ENCODE data around the gene TMEM91. TPM values are rescaled to one million over a fixed set of nuclear protein-coding genes. Genes with fewer than 3 reads are reported as not detected.

Gene TMEM91
- total and polyA plus RNA-seq, 2 of the 13 experiments (the other 11 are each of a cell fraction or from before 2014, with no cell fraction given), result 6.3 to 10.3 TPM

DNA sequence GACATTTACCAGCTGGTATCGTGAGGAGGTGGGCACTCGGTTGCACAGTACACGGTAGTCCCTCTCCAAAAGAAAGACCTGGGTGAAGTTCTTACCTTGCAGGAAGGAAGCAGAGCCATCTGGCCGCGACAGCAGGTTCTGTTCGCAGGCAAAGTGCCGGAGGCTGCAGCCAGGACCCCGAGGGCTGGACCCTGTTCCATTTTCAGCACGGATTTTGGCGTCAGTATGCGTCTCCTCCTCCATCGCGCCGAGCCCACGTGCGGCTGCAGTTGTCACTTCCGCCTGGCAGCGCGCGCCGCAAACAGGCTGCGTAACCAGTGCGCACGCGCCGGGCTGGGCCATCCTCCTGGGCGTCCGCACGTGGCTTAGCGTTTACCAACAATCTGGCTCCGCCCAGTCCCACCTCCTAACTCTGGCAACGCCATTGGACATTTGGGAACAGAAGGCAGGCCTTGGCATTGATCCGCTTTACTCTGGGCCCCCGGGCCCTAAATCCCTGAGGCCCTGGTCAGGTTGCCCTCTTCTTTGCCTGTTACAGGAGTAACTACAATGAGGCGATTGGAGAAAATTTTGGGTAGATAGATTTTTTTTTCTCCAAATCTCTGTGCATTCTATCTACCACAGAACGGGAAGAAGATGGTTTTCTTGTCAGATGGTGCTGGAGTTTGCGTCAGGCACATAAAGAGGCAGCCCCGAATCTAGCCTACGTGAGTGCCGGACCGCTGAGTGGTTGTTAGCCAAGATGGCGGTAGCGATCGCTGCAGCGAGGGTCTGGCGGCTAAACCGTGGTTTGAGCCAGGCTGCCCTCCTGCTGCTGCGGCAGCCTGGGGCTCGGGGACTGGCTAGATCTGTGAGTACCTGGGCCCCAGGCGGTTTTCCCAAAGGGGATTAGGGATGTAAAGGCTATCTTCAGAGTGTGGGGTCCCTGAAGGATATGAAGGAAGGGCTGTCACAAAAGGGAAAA, 21.0 kb downstream of the TMEM91 start, which contains the start of the genes BCKDHA and EXOSC5 (continued):
- TF ChIP-seq ZNF749 (CRISPR knock-in tag; IDR thresholded peaks at IDR 0.05; ENCODE audit: borderline replicate concordance) (no peak), MTF1 (CRISPR knock-in tag; IDR thresholded peaks at IDR 0.05) (no peak), EP300 (IDR thresholded peaks at IDR 0.05; ENCODE audit: low read depth in 2 of 2, low read length in 2 of 2) (no peak), EP300 (CRISPR knock-in tag; IDR thresholded peaks at IDR 0.05; ENCODE audit: borderline replicate concordance) (no peak), BRD4 (CRISPR knock-in tag; IDR thresholded peaks at IDR 0.05) (0 out of 2 replicates have a peak, but pooled peaks have one; percentile 56), ZNF224 (CRISPR knock-in tag; IDR thresholded peaks at IDR 0.05) (peak; percentile 94), ZNF577 (CRISPR knock-in tag; IDR thresholded peaks at IDR 0.05; ENCODE audit: borderline replicate concordance, low read depth) (no peak), CEBPB (IDR thresholded peaks at IDR 0.05; ENCODE audit: borderline replicate concordance, low read depth, low read length) (no peak), YEATS2 (CRISPR knock-in tag; IDR thresholded peaks at IDR 0.05; ENCODE audit: borderline replicate concordance) (peak; percentile 93), ZNF660 (CRISPR knock-in tag; IDR thresholded peaks at IDR 0.05; ENCODE audit: borderline replicate concordance, low read depth) (no peak), PPARG (CRISPR knock-in tag; conservative IDR thresholded peaks at IDR 0.05) (no peak)
- TF ChIP-seq, protein P1, sequence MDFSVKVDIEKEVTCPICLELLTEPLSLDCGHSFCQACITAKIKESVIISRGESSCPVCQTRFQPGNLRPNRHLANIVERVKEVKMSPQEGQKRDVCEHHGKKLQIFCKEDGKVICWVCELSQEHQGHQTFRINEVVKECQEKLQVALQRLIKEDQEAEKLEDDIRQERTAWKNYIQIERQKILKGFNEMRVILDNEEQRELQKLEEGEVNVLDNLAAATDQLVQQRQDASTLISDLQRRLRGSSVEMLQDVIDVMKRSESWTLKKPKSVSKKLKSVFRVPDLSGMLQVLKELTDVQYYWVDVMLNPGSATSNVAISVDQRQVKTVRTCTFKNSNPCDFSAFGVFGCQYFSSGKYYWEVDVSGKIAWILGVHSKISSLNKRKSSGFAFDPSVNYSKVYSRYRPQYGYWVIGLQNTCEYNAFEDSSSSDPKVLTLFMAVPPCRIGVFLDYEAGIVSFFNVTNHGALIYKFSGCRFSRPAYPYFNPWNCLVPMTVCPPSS (IDR thresholded peaks at IDR 0.05), result no peak
- TF ChIP-seq, protein P2, sequence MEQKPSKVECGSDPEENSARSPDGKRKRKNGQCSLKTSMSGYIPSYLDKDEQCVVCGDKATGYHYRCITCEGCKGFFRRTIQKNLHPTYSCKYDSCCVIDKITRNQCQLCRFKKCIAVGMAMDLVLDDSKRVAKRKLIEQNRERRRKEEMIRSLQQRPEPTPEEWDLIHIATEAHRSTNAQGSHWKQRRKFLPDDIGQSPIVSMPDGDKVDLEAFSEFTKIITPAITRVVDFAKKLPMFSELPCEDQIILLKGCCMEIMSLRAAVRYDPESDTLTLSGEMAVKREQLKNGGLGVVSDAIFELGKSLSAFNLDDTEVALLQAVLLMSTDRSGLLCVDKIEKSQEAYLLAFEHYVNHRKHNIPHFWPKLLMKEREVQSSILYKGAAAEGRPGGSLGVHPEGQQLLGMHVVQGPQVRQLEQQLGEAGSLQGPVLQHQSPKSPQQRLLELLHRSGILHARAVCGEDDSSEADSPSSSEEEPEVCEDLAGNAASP (CRISPR knock-in tag; IDR thresholded peaks at IDR 0.05; ENCODE audit: borderline replicate concordance), result no peak
- TF ChIP-seq, protein P3, sequence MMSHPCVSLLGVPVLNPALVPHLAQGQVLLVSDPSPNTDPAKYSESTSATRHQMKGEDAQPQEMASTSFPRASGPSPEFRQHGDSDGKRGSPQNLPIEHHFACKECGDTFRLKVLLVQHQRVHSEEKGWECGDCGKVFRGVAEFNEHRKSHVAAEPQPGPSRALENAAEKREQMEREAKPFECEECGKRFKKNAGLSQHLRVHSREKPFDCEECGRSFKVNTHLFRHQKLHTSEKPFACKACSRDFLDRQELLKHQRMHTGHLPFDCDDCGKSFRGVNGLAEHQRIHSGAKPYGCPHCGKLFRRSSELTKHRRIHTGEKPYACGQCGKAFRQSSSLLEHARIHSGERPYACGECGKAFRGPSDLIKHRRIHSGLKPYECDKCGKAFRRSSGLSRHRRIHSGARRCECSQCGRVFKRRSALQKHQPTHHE (CRISPR knock-in tag; IDR thresholded peaks at IDR 0.05; ENCODE audit: borderline replicate concordance), result 0 out of 2 replicates have a peak, but pooled peaks have one; percentile 55
- TF ChIP-seq, protein P4, sequence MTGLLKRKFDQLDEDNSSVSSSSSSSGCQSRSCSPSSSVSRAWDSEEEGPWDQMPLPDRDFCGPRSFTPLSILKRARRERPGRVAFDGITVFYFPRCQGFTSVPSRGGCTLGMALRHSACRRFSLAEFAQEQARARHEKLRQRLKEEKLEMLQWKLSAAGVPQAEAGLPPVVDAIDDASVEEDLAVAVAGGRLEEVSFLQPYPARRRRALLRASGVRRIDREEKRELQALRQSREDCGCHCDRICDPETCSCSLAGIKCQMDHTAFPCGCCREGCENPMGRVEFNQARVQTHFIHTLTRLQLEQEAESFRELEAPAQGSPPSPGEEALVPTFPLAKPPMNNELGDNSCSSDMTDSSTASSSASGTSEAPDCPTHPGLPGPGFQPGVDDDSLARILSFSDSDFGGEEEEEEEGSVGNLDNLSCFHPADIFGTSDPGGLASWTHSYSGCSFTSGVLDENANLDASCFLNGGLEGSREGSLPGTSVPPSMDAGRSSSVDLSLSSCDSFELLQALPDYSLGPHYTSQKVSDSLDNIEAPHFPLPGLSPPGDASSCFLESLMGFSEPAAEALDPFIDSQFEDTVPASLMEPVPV (CRISPR knock-in tag; IDR thresholded peaks at IDR 0.05), result no peak
- TF ChIP-seq, protein P5, sequence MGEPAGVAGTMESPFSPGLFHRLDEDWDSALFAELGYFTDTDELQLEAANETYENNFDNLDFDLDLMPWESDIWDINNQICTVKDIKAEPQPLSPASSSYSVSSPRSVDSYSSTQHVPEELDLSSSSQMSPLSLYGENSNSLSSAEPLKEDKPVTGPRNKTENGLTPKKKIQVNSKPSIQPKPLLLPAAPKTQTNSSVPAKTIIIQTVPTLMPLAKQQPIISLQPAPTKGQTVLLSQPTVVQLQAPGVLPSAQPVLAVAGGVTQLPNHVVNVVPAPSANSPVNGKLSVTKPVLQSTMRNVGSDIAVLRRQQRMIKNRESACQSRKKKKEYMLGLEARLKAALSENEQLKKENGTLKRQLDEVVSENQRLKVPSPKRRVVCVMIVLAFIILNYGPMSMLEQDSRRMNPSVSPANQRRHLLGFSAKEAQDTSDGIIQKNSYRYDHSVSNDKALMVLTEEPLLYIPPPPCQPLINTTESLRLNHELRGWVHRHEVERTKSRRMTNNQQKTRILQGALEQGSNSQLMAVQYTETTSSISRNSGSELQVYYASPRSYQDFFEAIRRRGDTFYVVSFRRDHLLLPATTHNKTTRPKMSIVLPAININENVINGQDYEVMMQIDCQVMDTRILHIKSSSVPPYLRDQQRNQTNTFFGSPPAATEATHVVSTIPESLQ (CRISPR knock-in tag; conservative IDR thresholded peaks at IDR 0.05), result no peak; the same call in 1 of the 2 replicates
- TF ChIP-seq, protein P6, sequence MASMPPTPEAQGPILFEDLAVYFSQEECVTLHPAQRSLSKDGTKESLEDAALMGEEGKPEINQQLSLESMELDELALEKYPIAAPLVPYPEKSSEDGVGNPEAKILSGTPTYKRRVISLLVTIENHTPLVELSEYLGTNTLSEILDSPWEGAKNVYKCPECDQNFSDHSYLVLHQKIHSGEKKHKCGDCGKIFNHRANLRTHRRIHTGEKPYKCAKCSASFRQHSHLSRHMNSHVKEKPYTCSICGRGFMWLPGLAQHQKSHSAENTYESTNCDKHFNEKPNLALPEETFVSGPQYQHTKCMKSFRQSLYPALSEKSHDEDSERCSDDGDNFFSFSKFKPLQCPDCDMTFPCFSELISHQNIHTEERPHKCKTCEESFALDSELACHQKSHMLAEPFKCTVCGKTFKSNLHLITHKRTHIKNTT (CRISPR knock-in tag; IDR thresholded peaks at IDR 0.05), result no peak

All from HepG2 (cell line).